Neural progenitor cell (in vitro differentiated cells): ENCODE measurements around the gene NAPSA. TPM values are rescaled to one million over a fixed set of nuclear protein-coding genes. Genes with fewer than 3 reads are reported as not detected.
A peak's percentile ranks its signal among the peaks of the same experiment; 100 is the strongest.

ENCODE experiments used
- DNase-seq: peaks from one replicate; pipeline ENCODE4 v3.0.0-alpha.2; 2016; ENCODE audit warnings: low spot score
- H2AFZ ChIP-seq: fragments of 200-600 bp; sonication (generic); replicated peaks from 2 replicates; pipeline ENCODE4 v1.6.1; 2016; ENCODE audit warnings: antibody characterized with exemption
- H3F3A ChIP-seq: fragments of 200-600 bp; sonication (generic); 2 replicates; pipeline ENCODE4 v1.6.1; 2016; ENCODE audit warnings: antibody characterized with exemption, low read depth
- H3K27ac ChIP-seq: fragments of 200-600 bp; sonication (generic); 2 replicates; pipeline ENCODE4 v1.5.1; 2016; ENCODE audit warnings: mild to moderate bottlenecking
- H3K27me3 ChIP-seq: fragments of 200-600 bp; sonication (generic); 2 replicates; pipeline ENCODE4 v1.6.1; 2016; ENCODE audit warnings: mild to moderate bottlenecking, moderate library complexity
- H3K36me3 ChIP-seq: fragments of 200-600 bp; sonication (generic); 2 replicates; pipeline ENCODE4 v1.5.1; 2016
- H3K4me1 ChIP-seq: fragments of 200-600 bp; sonication (generic); 2 replicates; pipeline ENCODE4 v1.6.1; 2016; ENCODE audit warnings: mixed run types
- H3K4me2 ChIP-seq: fragments of 200-600 bp; sonication (generic); 2 replicates; pipeline ENCODE4 v1.6.1; 2016
- H3K4me3 ChIP-seq: fragments of 200-600 bp; sonication (generic); 2 replicates; pipeline ENCODE4 v1.5.1; 2016
- H3K79me2 ChIP-seq: fragments of 200-600 bp; sonication (generic); 2 replicates; pipeline ENCODE4 v1.6.1; 2016; ENCODE audit warnings: low read depth
- H3K9ac ChIP-seq: fragments of 200-600 bp; sonication (generic); 2 replicates; pipeline ENCODE4 v1.6.1; 2016
- H3K9me3 ChIP-seq: fragments of 200-600 bp; sonication (generic); 2 replicates; pipeline ENCODE4 v1.5.1; 2016; ENCODE audit warnings: low read depth
- H4K20me1 ChIP-seq: fragments of 200-600 bp; sonication (generic); 2 replicates; pipeline ENCODE4 v1.6.1; 2016; ENCODE audit warnings: low read depth
- H3K27ac Mint-ChIP-seq: 3 replicates; pipeline ENCODE4 v1.8.0; 2021; ENCODE audit warnings: mixed read lengths
- H3K27me3 Mint-ChIP-seq: 2 replicates; pipeline ENCODE4 v1.8.0; 2022; ENCODE audit warnings: low read depth, mild to moderate bottlenecking, inconsistent platforms, moderate library complexity, mixed read lengths; ENCODE audit not compliant: insufficient read depth
- H3K36me3 Mint-ChIP-seq: 3 replicates; pipeline ENCODE4 v1.8.0; 2021; ENCODE audit warnings: mixed read lengths
- H3K4me1 Mint-ChIP-seq: 3 replicates; pipeline ENCODE4 v1.8.0; 2021; ENCODE audit warnings: mixed read lengths
- H3K4me3 Mint-ChIP-seq: 3 replicates; pipeline ENCODE4 v1.8.0; 2021; ENCODE audit warnings: mild to moderate bottlenecking, moderate library complexity, mixed read lengths
- H3K9me3 Mint-ChIP-seq: 3 replicates; pipeline ENCODE4 v1.8.0; 2020; ENCODE audit warnings: mixed read lengths
- CTCF ChIP-seq: fragments of 200-600 bp; sonication (generic); IDR thresholded peaks from 2 replicates; pipeline ENCODE4 v1.5.1; 2017; ENCODE audit warnings: antibody characterized with exemption, mild to moderate bottlenecking
- EZH2 ChIP-seq: fragments of 200-600 bp; sonication (generic); IDR thresholded peaks from 2 replicates; pipeline ENCODE4 v1.6.1; 2017; ENCODE audit warnings: antibody characterized with exemption, mild to moderate bottlenecking, moderate library complexity
- EZH2phosphoT487 ChIP-seq: fragments of 200-600 bp; sonication (generic); IDR thresholded peaks from 2 replicates; pipeline ENCODE4 v1.6.1; 2017; ENCODE audit warnings: antibody characterized with exemption
- total RNA-seq: library from RNA; depleted of rRNA; stranded (reverse); fragments of >200 nt; gene quantifications from 2 replicates; pipeline ENCODE4 v1.2.3, GENCODE V29; 2015; ENCODE audit warnings: low replicate concordance

NAPSA gene
- total RNA-seq, 1 donor from 2014 or later, result 0.11 TPM

- Histone ChIP-seq H3K4me2 (no peak overlapping the region), H2AFZ (no peak overlapping the region), H3K9me3 (no peaks in the 10 kb centered on the region), H4K20me1 (peaks cover 3% of the 10 kb centered on the region), H3K4me3 (no peak overlapping the region), H3K79me2 (no peaks in the 10 kb centered on the region), H3K9ac (no peak overlapping the region), H3F3A (no peaks in the 10 kb centered on the region), H3K36me3 (no peaks in the 10 kb centered on the region), H3K4me1 (peaks cover 3% of the 10 kb centered on the region), H3K27me3 (no peaks in the 10 kb centered on the region), H3K27ac (no peak overlapping the region)
- peaks cover 9% of the 10 kb centered on the region for H3K36me3 Mint-ChIP-seq
- peaks cover 2% of the 10 kb centered on the region for H3K9me3 Mint-ChIP-seq
- peaks cover 9% of the 10 kb centered on the region for H3K4me1 Mint-ChIP-seq
- H3K4me3 Mint-ChIP-seq, result peak overlapping the region; percentile 27
- H3K27me3 Mint-ChIP-seq, result peaks cover 4% of the 10 kb centered on the region
- no peak for DNase-seq
- no peak overlapping the region for H3K27ac Mint-ChIP-seq
- TF ChIP-seq EZH2, result no peak
- TF ChIP-seq EZH2phosphoT487, result no peak
- TF ChIP-seq CTCF, result no peak
These were observed 4.0 kb downstream of the NAPSA start for GRCh38 chr19:50361290-50362029.

- H3K27me3 Mint-ChIP-seq, result peaks cover 4% of the 10 kb centered on the region
- H3K9me3 Mint-ChIP-seq, result peaks cover 2% of the 10 kb centered on the region
- no peaks in the 10 kb centered on the region for H3K27me3 ChIP-seq
- no peaks in the 10 kb centered on the region for H3K36me3 ChIP-seq
- H4K20me1 ChIP-seq, result peaks cover 3% of the 10 kb centered on the region
- H3K79me2 ChIP-seq, result no peaks in the 10 kb centered on the region
- TF ChIP-seq EZH2phosphoT487 (no peak), CTCF (no peak), EZH2 (no peak)
- no peaks in the 10 kb centered on the region for H3K9me3 ChIP-seq
- peaks cover 9% of the 10 kb centered on the region for H3K36me3 Mint-ChIP-seq
- no peak overlapping the region for H3K4me2 ChIP-seq
- peaks cover 3% of the 10 kb centered on the region for H3K4me1 ChIP-seq
- DNase-seq, result no peak
- H3K27ac Mint-ChIP-seq, result no peak overlapping the region
- H3K27ac ChIP-seq, result no peak overlapping the region
- no peak overlapping the region for H3K9ac ChIP-seq
- peaks cover 9% of the 10 kb centered on the region for H3K4me1 Mint-ChIP-seq
- no peaks in the 10 kb centered on the region for H3F3A ChIP-seq
- no peak overlapping the region for H3K4me3 ChIP-seq
- no peak overlapping the region for H2AFZ ChIP-seq
- no peak overlapping the region for H3K4me3 Mint-ChIP-seq
These were observed 6.1 kb downstream of the NAPSA start for GRCh38 chr19:50359328-50359818.

GRCh38 chr19:50358483-50359327, 6.7 kb downstream of the NAPSA start:
- Histone ChIP-seq H3K36me3 (no peaks in the 10 kb centered on the region), H3K4me2 (no peak overlapping the region), H3F3A (no peaks in the 10 kb centered on the region), H3K4me1 (peaks cover 3% of the 10 kb centered on the region), H3K79me2 (no peaks in the 10 kb centered on the region), H3K9me3 (no peaks in the 10 kb centered on the region), H3K27ac (no peak overlapping the region), H2AFZ (no peak overlapping the region), H4K20me1 (peaks cover 3% of the 10 kb centered on the region), H3K4me3 (no peak overlapping the region), H3K9ac (no peak overlapping the region), H3K27me3 (no peaks in the 10 kb centered on the region)
- Mint-ChIP-seq H3K9me3 (peaks cover 2% of the 10 kb centered on the region), H3K4me3 (no peak overlapping the region), H3K36me3 (peaks cover 9% of the 10 kb centered on the region), H3K27ac (no peak overlapping the region), H3K27me3 (peaks cover 4% of the 10 kb centered on the region), H3K4me1 (peaks cover 9% of the 10 kb centered on the region)
- TF ChIP-seq EZH2 (no peak), CTCF (no peak), EZH2phosphoT487 (no peak)
- no peak for DNase-seq
